AG20443 (cell line): Measurements from ENCODE around the gene OR5H6.
"Not testable (repeated sequence)": the region's sequence is repeated elsewhere in the genome, so short reads cannot be mapped to it uniquely, and the experiment has no call there.

Source experiments
- DNase-seq: peaks from one replicate; pipeline ENCODE4 v3.0.0; 2012; ENCODE audit warnings: low spot score, mixed read lengths

Gene OR5H6

DNA sequence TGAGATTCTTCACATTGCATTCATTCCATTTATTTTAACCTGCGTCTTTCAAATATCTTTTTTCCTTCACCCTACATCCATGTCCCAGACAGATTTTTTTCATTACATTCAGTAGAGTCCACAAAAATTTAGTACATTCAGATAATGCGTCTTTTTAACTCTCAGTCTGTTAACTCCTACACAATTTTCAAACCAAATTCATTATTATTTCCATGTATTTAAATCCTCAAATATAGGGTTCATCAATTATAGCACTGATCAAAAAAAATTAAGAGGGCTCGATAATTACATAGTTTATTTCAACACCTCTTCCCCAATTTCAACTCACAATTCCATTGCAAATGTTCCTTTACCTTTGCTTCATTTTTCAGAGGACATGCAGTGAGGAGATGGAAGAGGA is at the start of gene OR5H6:
Gene OR5H6 (plus strand): TSS at position 301 of the 400 bp plus-strand sequence. CDS start 89 bp downstream, at position 390.
- no peak for DNase-seq

DNA sequence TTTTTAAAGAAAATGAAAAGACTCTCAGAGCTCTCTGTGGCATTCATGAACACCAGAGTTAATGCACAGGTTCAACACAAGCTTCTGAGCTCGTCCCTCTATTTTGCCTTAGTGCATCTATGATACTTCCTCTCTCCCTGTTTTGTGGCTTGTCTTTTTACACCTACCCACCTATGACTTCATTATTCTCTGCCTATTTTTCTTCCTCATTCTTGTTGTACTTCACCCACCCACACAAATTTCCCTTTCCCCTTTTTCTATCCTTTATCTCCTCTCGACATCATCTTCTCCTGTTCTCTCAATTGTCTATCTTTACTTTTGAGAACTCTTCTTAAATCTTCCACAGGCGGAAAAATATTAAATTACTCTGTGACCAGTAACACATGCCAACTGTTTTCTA is 49.0 kb upstream of the OR5H6 start:
- no peak for DNase-seq

DNA sequence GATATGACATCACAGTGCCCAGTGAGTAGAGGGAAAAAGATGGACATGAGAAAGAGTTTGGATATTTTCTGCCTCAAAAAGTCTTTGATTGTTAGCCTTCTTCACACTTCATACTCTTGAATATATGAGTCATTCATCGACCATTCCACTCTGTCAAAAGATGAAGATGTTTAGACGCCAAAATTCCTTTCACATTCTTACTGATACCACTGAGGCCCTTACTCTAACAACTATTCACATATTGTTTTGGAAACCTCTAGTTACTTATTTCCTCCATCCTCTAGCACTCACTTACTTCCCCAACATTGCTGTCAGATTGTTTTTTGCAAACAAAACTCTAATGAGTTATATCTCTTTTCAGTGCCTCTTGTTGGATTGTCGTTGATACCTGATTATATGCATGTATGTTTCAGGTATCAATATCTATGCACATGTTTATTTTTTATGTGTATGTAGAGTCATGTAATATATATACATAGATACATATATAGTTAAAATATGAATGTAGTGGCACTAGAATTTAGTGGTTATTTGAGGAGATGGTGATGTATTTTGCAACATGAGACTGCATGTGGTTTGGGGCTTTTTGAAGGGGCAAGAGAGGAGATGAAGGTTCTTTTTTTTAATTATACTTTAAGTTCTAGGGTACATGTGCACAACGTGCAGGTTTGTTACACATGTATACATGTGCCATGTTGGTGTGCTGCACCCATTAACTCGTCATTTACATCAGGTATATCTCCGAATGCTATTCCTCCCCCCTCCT is 40.0 kb upstream of the OR5H6 start:
- no peak for DNase-seq

DNA sequence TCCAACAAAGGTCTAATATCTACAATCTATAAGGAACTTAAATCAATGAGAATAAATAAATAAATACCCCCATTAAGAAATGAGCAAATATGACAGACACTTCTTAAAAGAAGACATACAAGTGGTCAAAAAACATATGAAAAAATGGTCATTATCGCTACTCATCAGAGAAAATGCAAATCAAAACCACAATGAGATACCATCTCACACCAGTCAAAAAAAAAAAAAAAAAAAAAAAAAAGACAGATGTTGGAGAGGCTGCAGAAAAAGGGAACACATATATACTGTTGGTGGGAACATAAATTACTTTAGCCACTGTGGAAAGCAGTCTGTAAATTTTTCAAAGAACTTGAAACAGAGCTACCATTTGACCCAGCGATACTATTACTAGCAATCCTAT is 31.6 kb upstream of the OR5H6 start:
- DNase-seq, result no peak

DNA sequence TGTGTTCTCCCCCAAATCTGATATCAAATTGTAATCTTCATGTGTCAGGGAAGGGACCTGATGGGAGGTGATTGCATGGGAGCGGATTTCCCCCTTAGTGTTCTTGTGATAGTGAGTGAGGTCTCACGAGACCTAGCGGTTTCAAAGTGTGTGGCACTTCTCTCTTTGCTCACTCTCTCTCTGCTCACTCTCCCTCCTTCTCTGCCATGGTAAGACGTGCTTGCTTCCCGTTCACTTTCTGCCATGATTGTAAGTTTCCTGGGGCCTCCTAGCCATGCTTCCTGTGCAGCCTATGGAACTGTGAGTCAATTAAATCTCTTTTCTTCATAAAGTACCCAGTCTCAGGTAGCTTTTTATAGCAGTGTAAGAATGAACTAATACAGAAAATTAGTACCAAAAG is 30.6 kb upstream of the OR5H6 start:
- DNase-seq, result no peak

DNA sequence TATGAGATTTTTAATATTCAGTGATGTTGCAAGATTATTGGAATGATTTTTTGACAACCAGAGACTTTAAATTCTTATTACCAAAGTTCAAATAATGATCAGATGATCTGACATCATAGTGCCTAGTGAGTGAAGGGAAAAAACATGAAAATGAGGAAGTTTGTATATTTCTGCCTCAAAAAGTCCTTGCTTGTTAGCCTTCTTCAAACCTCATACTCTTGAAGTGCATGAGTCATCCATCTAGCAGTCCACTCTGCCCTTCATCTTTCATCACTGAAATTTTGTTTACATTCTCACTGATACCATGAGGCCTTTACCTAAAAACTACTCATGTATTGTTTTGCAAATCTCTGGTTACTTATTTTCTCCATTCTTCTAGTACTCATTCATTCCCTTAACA is 23.9 kb upstream of the OR5H6 start:
- DNase-seq, result no peak

DNA sequence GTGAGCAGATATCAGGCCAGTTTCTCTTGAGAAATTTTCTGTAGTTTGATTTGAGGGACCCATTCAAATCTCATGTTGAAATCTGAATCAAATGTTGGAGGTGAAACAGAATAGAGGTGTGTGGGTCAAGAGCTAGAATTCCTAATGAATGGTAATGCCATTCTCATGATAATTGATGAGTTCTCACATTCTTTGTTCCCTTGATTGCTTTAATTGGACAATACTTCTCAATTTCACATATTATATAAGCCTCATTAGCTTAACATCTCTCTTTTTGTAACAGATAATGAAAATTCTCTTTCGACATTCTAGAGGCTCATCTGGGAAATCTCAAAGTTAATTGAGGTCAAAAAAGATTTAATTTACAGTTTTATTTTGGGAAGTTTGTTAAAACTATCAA is 21.9 kb upstream of the OR5H6 start:
- no peak for DNase-seq

DNA sequence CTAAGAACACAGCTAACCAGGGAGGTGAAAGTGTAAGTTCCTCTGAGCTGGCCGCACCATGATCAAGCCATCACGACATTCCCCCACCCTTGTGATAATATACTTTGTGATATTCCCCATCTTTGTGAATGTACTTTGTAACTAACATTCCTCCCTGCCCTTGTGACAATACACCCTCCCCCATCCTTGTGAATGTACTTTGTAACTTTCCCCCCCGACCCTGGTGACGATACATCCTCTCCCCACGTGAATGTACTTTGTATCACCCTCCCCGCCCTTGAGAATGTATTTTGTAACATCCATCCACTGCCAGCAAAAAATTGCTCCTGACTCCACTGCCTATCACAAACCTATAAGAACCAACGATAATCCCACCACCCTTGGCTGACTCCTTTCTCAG is 20.2 kb upstream of the OR5H6 start:
- no peak for DNase-seq

DNA sequence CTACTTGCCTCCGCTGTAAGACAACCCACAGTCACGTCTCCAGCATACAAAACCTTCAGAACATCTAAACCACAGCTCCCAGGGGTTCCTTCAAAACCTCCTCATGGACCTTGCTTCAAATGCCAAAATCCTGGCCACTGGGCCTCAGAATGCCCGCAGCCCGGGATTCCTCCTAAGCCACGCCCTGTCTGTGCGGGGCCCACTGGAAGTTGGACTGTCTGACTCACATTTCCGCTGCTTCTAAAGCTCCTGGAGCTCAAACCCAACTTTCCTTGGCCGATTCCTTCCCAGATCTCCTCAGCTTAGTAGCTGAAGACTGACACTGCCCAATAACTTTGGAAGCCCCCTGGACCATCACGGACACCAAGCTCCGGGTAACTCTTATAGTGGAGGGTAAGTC is 17.9 kb upstream of the OR5H6 start:
- no peak for DNase-seq

DNA sequence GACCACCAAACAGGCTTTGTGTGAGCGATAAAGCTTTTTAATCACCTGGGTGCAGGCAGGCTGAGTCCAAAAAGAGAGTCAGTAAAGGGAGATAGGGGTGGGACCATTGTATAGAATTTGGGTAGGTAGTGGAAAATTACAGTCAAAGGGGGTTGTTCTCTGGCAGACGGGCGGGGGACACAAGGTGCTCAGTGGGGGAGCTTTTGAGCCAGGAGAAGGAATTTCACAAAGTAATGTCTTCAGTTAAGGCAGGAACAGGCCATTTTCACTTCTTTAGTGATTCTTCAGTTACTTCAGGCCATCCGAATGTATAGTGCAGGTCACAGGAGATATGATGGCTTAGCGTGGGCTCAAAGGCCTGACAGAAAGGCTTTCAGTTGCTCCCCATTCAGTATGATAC is 8.0 kb upstream of the OR5H6 start:
- not testable (repeated sequence) for DNase-seq

DNA sequence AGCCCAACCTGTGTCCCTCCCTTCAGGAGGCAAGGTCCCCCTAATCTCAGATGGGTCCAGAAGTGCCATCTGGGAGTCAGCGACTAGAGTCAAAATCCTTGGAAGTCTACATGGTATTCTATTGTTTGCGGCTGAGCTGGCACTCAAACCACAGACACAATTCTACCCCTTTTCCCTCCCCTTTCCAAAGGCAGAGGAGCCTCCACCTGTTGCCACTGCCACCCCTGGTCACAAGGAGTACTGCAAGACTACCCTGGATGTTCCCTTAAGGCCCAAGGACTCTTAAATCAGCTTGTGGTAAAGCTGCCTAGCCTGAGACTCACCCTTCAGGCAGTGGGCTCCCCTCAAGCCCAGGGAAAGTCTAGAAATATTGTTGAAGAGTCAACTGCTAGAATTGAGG is 4.3 kb upstream of the OR5H6 start:
- no peak for DNase-seq

DNA sequence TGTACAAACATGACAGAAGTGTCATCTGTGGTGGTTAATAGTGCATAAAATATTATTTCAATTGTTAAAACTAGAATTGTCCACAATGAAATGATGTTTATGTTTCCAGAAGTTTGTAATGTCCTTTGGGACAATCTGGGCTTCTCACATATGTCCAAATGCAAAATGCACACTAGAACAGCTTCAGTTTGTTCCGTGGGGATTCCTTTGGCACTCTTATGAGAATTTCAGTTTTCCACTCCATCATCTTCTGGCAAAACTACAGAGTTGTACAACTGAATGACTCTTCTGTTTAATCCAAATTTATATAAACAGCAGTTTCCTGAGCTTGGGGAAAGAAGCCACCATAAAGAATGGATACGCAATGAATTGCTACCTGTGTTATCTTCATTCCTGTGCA is 2.0 kb upstream of the OR5H6 start:
- no peak for DNase-seq

DNA sequence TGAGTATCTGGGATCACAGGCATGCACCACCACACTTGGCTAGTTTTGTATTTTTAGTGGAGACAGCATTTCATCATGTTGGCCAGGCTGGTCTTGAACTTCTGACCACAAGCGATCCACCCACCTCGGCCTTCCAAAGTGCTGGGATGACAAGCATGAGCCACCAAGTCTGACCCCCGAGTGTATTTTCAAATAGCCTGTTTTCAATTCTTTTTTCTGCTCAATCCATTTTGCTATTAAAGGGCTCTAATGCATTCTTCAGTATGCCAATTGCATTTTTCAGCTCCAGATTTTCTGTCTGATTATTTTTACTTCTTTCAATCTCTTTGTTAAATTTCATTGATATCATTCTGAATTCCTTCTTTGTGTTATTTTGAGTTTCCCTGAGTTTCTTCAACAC is 5.8 kb downstream of the OR5H6 start:
- no peak for DNase-seq

DNA sequence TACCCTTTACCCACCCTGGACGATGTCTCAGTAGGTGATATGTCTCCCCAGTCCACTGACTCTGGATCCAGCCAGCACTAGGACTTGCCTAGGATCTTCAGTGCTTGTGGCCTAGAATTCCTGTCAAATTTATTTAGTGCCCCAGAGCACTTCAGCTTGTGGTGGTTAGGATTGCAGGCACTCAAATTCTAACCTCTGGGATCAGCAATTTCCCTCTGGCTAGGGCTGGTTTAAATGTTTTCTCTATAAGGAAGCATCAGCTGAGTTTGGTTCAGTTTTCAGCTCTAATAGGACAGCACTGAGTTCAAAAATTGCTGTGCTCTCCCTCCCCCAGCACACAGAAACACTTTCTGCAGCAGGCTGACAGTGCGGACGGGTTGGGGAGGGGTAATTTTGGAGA is 8.1 kb downstream of the OR5H6 start:
- DNase-seq, result no peak

DNA sequence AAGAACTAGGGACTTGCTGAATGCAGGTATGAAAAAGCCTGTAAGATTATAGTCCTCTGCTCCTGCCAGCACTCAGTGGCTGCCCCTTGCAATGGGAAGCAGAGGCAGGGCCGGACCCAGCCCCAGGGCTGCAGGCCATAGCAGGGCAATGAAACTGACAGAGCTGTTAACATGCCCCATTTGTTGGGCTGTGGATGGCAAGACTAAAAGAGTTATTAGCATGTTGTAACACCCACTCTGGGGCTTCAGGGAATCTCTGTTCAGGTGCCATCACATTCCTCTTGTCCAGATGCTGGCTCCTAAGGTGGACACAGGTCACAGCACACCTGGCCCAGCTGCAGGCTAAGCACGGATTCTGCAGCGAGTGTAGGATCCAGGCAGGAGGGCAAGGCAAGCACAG is 10.9 kb downstream of the OR5H6 start:
- DNase-seq, result no peak

DNA sequence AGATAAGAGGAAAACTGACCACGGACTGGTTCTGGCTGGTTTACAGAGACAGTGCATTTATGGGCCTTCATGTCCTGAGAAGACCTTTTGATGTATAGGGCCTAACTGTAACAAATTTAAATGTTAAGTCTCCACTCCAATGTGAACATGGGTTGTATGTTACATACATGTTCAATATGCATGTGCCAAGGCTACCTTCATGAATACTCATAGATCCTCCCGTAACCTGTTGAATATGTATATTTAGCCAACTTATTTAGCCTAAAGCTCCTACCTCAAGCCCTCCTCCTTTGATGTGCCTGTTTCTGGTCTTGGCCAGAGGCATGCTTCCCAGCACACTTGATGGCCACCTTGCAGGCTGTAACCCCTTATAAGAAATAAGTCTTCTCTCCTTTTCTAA is 18.2 kb downstream of the OR5H6 start, which contains the start of gene OR5H2:
Gene OR5H2 (plus strand): TSS at position 301 of the 400 bp plus-strand sequence. CDS start 398 bp downstream, outside the sequence.
- no peak for DNase-seq

DNA sequence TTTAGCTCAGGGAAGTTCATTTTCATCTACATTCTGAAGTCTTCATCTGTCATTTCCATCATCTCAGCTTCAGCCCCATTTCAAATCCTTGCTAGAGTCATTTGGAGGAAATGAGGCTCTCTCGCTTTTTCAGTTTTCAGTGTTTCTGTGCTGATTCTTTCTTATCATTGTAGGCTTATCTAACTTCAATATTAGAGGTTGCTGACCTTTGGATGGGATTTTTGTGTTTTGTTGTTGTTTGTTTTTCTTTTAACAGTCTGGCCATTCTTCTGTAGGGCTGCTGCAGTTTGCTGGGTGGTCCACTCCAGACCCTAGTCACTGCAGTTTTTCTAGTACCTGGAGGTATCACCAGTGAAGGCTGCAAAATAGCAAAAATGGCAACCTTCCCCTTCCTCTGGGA is 26.9 kb downstream of the OR5H6 start:
- DNase-seq, result no peak

DNA sequence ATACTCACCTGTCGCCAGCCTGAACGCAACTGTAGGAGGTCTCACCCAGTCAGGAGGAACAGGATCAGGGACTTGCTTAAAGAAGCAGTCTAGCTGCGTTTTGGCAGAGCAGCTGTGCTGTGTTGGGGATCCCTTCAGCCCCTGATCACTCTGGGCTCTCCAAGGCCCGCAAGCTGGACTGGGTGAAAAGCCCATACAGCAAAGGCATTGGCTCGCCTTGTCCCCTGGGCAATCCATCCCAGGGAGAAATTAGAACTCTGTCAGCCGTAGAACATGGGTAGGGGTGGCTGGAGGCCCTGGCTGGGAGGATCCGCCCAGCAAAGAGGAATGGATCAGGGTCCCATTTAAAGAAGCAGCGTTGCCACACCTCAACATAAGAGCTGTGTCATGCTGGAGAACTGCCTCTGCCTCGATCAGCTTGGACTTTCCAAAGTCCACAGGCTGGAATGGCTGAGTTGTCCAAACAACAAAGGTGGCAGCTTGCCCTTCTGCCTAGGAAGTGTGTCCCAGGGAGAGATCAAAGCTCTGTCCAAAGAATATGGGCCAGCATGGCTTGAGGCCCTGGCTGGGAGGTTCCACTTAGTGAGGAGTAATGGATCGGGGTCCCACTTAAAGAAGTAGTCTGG is 27.4 kb downstream of the OR5H6 start:
- DNase-seq, result no peak
